HK-2 (cell line): ENCODE data around the gene ANP32D.
"Not testable (repeated sequence)": the region's sequence is repeated elsewhere in the genome, so short reads cannot be mapped to it uniquely, and the experiment has no call there.

ENCODE experiments used
- DNase-seq: peaks from one replicate; pipeline ENCODE4 v3.0.0-alpha.2; 2018; ENCODE audit not compliant: unreplicated experiment

Gene ANP32D

GRCh38 chr12:48500281-48500680, 27.9 kb downstream of the ANP32D start:
- DNase-seq: not testable (repeated sequence)

- DNase-seq: not testable (repeated sequence)
Measured at GRCh38 chr12:48506836-48507235, 34.5 kb downstream of the ANP32D start.

DNA sequence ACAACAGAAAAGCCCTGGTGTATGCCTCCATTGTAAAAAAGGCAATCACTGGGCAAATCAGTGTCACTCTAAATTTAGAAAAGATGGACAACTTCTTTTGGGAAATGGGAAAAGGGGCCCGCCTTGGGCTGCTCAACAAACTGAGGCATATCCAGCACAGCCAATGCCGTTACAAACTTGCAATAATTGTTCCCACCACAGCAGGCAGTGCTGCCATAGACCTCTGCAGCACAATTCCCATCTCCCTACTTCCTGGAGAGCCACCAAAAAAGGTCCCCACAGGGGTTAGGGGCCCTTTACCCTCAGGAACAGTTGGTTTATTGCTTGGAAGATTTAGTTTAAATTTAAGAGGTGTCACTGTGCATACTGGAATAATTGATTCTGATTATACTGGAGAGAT, 36.6 kb downstream of the ANP32D start:
- no peak for DNase-seq

- no peak for DNase-seq
Measured at GRCh38 chr12:48510111-48510510, 37.8 kb downstream of the ANP32D start.

DNA sequence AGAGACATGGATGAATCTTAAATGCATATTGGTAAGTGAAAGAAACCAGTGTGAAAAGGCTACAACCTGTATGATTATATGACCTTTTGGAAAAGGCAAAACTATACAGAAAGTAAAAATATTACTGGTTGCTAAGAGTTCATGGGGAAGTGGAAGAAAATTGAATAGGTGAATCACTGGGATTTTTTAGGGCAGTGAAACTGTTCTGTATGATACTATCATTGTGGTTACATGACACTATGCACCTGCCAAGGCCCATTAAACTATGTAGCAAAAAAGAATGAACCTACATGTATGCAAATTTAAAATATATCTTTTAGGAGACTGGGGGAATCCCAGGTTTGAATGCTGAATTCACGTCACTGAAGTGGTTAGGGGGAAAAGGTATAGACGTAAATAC, 40.5 kb downstream of the ANP32D start:
- no peak for DNase-seq

GRCh38 chr12:48514728-48515127, 42.4 kb downstream of the ANP32D start:
- DNase-seq: no peak

DNA sequence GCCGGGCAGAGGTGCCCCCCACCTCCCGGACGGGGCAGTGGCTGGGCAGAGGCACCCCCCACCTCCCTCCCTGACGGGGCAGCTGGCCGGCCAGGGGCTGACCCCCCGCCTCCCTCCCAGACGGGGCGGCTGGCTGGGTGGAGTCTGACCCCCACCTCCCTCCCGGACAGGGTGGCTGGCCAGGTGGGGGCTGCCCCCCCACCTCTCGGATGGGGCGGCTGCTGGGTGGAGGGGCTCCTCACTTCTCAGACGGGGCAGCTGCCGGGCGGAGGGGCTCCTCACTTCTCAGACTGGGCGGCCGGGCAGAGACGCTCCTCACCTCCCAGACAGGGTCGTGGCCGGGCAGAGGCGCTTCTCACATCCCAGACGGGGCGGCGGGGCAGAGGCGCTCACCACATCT, 48.0 kb downstream of the ANP32D start:
- not testable (repeated sequence) for DNase-seq
